NCI-H2227 treated with DMSO at 0.1 percent for 48 hours (cell line): ENCODE measurements around the gene ITIH6.

ENCODE experiments used
- DNase-seq: peaks from one replicate; lab custom pipeline; 2025; lab: John Stamatoyannopoulos, UW

The ITIH6 gene

DNA sequence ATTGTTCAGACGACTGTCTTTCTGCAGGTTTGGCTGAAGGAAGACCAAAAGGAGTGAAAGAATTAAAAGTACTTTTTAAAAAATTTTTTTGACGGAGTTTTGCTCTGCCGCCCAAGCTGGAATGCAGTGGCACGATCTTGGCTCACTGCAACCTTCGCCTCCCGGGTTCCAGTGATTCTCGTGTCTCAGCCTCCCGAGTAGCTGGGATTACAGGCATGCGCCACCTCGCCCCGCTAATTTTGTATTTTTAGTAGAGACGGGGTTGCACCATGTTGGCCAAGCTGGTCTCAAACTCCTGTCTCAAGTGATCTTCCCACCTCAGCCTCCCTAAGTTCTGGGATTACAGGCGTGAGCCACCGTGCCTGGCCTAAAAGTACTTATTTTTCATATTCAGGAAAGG is 86.3 kb downstream of the ITIH6 start:
- no peak for DNase-seq

DNA sequence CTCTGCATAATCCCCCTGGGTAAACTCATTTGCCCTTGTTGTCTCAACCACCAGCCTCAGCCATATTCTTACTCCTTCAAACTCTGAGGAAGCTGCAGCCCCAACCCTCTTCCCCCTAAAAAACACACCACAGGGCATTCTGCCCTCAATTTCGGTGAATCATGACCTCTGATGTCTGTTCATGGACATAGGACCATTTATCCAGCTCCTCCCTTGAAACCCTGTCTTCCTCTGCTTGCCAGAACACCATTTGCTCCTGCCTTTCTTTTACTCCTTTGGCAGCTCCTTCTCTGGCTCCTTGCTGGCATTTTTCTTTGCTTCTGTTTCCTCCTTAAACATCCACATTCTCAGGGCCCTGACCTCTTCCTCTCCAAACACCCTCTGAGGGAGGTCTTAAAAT is 87.1 kb downstream of the ITIH6 start:
- no peak for DNase-seq

DNA sequence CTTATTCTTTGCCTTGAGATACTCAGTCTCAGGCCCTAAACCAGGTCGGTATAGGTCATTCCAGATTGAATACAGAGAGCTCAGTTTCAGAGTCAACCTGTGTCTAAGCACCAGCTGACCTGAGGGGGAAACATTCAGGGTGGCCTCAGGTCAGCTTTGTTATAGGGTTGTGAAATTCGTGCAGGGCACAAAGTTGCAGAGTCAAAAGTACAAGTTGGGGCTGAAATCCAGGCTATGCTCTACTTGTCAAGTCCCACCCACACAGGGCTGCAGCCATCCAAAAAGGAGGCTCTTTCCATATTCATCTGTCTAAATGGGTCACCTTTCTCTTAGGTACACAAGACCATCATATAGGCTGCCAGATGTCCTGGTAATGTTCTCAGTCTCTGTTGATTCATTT is 89.7 kb downstream of the ITIH6 start:
- DNase-seq = no peak
